Ovary (tissue), 3 donors: ENCODE data around the gene PTGES.

Experiments
- CTCF ChIP-seq, 3 donors: fragments of 450-650 bp in 2 of 3; fragments of 200-600 bp in 1 of 3; IDR thresholded peaks; one replicate each; pipeline versions ENCODE4 v1.5.1 to v1.8.0; 2016 to 2022; ENCODE audit warnings: antibody characterized with exemption in 3 of 3, mild to moderate bottlenecking in 1 of 3
- POLR2A ChIP-seq: fragments of 450-650 bp; IDR thresholded peaks from one replicate; pipeline ENCODE4 v1.6.1; 2017; ENCODE audit warnings: antibody characterized with exemption, mild to moderate bottlenecking, moderate library complexity
- donor health status: DM: no; HTN: no; CAD: no.

GRCh38 chr9:129722913-129723312 lies 29.9 kb downstream of the PTGES start:
- TF ChIP-seq CTCF (IDR thresholded peaks at IDR 0.05) (no peak), POLR2A (no peak)
